Neural progenitor cell (in vitro differentiated cells): ENCODE data around the gene RIPK4.

ENCODE experiments used
- EZH2 ChIP-seq: fragments of 200-600 bp; sonication (generic); IDR thresholded peaks from 2 replicates; pipeline ENCODE4 v1.6.1; 2017; ENCODE audit warnings: antibody characterized with exemption, mild to moderate bottlenecking, moderate library complexity
- EZH2phosphoT487 ChIP-seq: fragments of 200-600 bp; sonication (generic); IDR thresholded peaks from 2 replicates; pipeline ENCODE4 v1.6.1; 2017; ENCODE audit warnings: antibody characterized with exemption
- TF ChIP-seq, protein P1 (sequence below): fragments of 200-600 bp; sonication (generic); IDR thresholded peaks from 2 replicates; pipeline ENCODE4 v1.5.1; 2017; ENCODE audit warnings: antibody characterized with exemption, mild to moderate bottlenecking

DNA sequence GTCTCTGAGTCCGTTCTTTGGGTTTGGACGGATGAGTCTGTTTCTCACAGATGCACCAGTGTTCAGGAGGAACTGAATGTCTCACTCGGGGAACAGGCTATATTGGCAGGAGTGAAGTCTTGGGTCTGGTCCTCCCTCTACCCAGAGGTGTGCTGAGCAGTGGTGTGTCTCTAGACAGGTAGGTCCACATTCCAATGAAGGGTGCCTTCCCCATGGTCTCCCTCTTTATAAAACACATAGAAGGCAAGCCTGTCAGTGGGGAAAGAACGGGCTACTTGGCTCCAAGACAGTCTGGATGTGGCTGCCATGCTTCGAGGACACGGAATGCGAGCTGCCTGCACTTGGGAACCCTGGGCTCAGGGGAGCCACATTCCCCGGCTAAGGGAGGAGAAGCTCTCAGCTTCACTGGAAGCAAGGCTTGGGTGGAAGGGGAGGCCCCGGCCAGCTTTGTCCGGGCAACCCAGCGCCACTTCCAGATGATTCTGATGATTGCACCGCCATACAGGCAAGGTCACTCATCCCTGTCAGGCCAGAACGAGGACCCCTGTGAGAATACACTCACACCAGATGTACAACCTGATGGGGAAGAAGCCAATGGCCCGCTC, 29.7 kb upstream of the RIPK4 start:
- TF ChIP-seq, protein P1, sequence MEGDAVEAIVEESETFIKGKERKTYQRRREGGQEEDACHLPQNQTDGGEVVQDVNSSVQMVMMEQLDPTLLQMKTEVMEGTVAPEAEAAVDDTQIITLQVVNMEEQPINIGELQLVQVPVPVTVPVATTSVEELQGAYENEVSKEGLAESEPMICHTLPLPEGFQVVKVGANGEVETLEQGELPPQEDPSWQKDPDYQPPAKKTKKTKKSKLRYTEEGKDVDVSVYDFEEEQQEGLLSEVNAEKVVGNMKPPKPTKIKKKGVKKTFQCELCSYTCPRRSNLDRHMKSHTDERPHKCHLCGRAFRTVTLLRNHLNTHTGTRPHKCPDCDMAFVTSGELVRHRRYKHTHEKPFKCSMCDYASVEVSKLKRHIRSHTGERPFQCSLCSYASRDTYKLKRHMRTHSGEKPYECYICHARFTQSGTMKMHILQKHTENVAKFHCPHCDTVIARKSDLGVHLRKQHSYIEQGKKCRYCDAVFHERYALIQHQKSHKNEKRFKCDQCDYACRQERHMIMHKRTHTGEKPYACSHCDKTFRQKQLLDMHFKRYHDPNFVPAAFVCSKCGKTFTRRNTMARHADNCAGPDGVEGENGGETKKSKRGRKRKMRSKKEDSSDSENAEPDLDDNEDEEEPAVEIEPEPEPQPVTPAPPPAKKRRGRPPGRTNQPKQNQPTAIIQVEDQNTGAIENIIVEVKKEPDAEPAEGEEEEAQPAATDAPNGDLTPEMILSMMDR, result no peak
- TF ChIP-seq EZH2 (no peak), EZH2phosphoT487 (no peak)
